ENCODE measurements around the gene UNC5B. TPM values are rescaled to one million over a fixed set of nuclear protein-coding genes. Genes with fewer than 3 reads are reported as not detected.

Gene UNC5B
- total RNA-seq, 6 donors from 2014 or later: 8.4 to 27.7 (median 20.5) TPM

DNA sequence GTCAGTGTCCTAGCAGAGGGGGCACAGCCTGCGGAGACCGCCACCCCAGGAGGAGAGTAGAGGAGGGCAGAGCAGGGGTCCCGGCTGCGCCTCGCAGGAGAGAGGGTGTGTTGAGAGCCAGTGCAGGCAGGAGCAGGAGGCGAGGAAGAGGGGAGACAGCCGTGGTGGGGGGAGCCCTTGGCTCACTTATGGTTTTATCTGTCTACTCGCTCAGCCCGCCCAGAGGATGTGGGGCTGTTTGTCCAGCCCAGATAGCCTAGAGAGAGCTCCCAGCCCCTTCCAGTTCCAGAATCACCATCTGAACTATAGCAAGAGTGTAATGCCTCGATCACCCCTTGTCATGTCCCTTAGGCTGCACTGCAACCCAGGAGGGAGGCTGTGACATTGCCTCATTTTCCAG lies 133.3 kb downstream of the UNC5B start:
- DNase-seq (peak in 1 of 2 donors; percentile 22), ATAC-seq (ENCODE audit: low FRiP score in 2 of 2) (no peak)
- no peaks in the 10 kb centered on the region for H3K9me3 ChIP-seq
- no peaks in the 10 kb centered on the region for H3K27me3 ChIP-seq
- H3K27ac ChIP-seq: peak overlapping the region in 1 of 4 donors; percentile 21
- TF ChIP-seq EP300 (IDR thresholded peaks at IDR 0.05) (no peak), POLR2A (IDR thresholded peaks at IDR 0.05) (no peak), POLR2AphosphoS5 (IDR thresholded peaks at IDR 0.05) (no peak)
- TF ChIP-seq, protein P1, sequence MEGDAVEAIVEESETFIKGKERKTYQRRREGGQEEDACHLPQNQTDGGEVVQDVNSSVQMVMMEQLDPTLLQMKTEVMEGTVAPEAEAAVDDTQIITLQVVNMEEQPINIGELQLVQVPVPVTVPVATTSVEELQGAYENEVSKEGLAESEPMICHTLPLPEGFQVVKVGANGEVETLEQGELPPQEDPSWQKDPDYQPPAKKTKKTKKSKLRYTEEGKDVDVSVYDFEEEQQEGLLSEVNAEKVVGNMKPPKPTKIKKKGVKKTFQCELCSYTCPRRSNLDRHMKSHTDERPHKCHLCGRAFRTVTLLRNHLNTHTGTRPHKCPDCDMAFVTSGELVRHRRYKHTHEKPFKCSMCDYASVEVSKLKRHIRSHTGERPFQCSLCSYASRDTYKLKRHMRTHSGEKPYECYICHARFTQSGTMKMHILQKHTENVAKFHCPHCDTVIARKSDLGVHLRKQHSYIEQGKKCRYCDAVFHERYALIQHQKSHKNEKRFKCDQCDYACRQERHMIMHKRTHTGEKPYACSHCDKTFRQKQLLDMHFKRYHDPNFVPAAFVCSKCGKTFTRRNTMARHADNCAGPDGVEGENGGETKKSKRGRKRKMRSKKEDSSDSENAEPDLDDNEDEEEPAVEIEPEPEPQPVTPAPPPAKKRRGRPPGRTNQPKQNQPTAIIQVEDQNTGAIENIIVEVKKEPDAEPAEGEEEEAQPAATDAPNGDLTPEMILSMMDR (IDR thresholded peaks at IDR 0.05): no peak
- WGBS, 2 donors: 68 to 79% methylated on average over 9 to 10 of the region's 10 CpGs
- H3K36me3 ChIP-seq: no peaks in the 10 kb centered on the region
- H3K4me3 ChIP-seq: no peak overlapping the region
- peaks cover 5 to 11% (median 8%) of the 10 kb centered on the region in 4 donors for H3K4me1 ChIP-seq

DNA sequence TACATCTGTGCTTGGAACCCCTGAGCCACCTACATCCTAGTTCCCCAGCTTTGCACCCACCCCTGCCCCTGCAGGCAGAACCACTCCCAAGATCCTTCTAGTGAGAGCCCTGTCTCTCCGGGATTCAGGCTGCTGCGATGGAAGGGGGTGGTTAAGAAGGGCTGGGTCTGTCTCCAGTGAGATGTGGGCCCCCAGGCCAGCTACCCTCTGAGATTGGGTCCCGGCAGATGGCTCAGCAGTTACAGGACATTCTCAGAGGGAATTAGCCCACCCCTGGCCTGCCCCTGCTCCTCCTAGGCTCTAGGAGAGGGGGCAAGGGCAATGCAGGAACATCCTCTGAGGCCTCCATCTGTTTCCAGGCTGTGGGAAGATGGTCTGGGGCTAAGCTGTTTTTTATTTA lies 134.4 kb downstream of the UNC5B start:
- Histone ChIP-seq H3K4me3 (no peak overlapping the region), H3K27me3 (no peaks in the 10 kb centered on the region), H3K27ac (no peak overlapping the region), H3K9me3 (no peaks in the 10 kb centered on the region), H3K36me3 (peaks cover 0 to 4% (median 0%) of the 10 kb centered on the region in 4 donors), H3K4me1 (peaks cover 5 to 11% (median 8%) of the 10 kb centered on the region in 4 donors)
- no peak for DNase-seq
- no peak for ATAC-seq (ENCODE audit: low FRiP score in 2 of 2)
- TF ChIP-seq, protein P1 (IDR thresholded peaks at IDR 0.05): no peak
- no peak for TF ChIP-seq EP300 (IDR thresholded peaks at IDR 0.05)
- TF ChIP-seq POLR2AphosphoS5 (IDR thresholded peaks at IDR 0.05): no peak
- TF ChIP-seq POLR2A (IDR thresholded peaks at IDR 0.05): no peak
- WGBS, 2 donors: 89 to 90% methylated on average over 2 of the region's 3 CpGs

DNA sequence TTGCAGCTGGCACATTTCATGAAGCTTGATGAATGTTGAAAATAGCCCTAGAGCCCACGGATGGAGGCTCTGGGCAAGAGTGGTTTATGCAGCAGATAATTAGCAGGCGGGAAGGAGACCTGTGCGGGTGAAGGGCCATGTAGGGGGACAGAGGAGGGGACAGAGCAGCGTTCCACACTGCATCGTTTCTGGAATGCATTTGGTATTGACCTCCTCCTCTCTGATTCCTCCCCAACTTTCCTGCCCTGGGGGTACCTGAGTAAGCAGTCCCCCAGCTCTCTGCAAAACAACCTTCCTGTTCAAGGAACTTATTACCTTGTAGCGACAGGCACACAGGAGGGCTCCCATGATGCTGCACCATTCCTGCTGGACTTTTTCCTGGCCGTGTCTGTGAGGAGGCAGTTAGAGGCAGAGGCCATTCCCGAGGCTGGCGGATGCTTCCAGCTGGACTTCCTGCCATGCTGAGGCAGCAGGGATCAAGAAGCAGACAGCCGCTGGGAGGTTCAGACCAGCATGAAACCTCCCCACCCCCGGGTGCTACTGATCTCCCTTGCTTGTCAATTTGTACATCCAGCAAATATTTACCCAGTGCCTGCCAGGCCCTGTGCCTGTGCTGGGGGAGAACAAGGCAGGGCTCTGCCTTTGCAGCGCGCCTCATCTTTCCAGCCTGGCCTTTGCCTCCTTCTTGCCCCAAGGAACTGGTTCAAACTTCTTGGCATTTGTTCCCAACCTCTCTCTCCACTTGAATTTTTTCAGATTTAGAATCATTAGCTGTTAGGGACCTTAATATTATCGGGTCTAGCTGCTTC lies 135.4 kb downstream of the UNC5B start:
- Histone ChIP-seq H3K9me3 (no peaks in the 10 kb centered on the region), H3K4me1 (peaks cover 5 to 12% (median 9%) of the 10 kb centered on the region in 4 donors), H3K27me3 (no peaks in the 10 kb centered on the region), H3K4me3 (no peak overlapping the region), H3K36me3 (peaks cover 0 to 8% (median 0%) of the 10 kb centered on the region in 4 donors), H3K27ac (no peak overlapping the region)
- WGBS, 2 donors: 79 to 83% methylated on average over 10 to 13 of the region's 14 CpGs
- DNase-seq (peak in 1 of 2 donors; percentile 27), ATAC-seq (ENCODE audit: low FRiP score in 2 of 2) (no peak)
- TF ChIP-seq POLR2A (IDR thresholded peaks at IDR 0.05) (no peak), POLR2AphosphoS5 (IDR thresholded peaks at IDR 0.05) (no peak), EP300 (IDR thresholded peaks at IDR 0.05) (no peak)
- TF ChIP-seq, protein P1 (IDR thresholded peaks at IDR 0.05): no peak

DNA sequence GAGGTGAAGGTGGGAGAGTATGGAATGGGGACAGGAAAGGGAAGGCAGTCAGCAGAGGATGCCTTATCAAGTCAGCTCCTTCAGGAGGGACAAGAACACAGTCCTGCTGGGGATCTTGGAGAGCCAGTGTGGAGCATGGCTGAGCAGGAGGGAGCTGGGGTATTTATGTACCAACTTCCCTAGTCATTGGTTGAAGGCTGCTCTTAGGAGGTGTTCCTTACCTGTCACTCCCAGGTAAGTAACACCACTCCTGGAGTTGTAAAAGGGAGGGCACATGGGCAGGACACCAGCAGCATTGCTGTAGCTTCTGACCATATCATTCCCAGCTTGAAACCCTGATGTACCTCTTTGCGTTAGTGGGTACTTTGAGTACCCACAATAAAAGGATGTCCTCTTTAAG lies 136.5 kb downstream of the UNC5B start:
- peaks cover 2 to 8% (median 6%) of the 10 kb centered on the region in 4 donors for H3K4me1 ChIP-seq

More for the DNA sequence above, 136.5 kb downstream of the UNC5B start:
- Histone ChIP-seq H3K9me3 (no peaks in the 10 kb centered on the region), H3K4me3 (no peak overlapping the region), H3K27ac (no peak overlapping the region), H3K36me3 (peaks cover 0 to 8% (median 0%) of the 10 kb centered on the region in 4 donors), H3K27me3 (no peaks in the 10 kb centered on the region)
- no peak for ATAC-seq (ENCODE audit: low FRiP score in 2 of 2)
- TF ChIP-seq EP300 (IDR thresholded peaks at IDR 0.05): no peak
- TF ChIP-seq POLR2AphosphoS5 (IDR thresholded peaks at IDR 0.05): no peak
- no peak for TF ChIP-seq POLR2A (IDR thresholded peaks at IDR 0.05)
- TF ChIP-seq, protein P1 (IDR thresholded peaks at IDR 0.05): no peak
- DNase-seq: no peak
- 100% methylated on average over 1 of the region's 1 CpG for WGBS, 2 donors

All from upper lobe of left lung (tissue), 6 donors.